ENCODE data around the gene TBCCD1.

- no peak for TF ChIP-seq MAZ (IDR thresholded peaks at IDR 0.05; ENCODE audit: borderline replicate concordance, low read depth, low read length)
- TF ChIP-seq, protein P1, sequence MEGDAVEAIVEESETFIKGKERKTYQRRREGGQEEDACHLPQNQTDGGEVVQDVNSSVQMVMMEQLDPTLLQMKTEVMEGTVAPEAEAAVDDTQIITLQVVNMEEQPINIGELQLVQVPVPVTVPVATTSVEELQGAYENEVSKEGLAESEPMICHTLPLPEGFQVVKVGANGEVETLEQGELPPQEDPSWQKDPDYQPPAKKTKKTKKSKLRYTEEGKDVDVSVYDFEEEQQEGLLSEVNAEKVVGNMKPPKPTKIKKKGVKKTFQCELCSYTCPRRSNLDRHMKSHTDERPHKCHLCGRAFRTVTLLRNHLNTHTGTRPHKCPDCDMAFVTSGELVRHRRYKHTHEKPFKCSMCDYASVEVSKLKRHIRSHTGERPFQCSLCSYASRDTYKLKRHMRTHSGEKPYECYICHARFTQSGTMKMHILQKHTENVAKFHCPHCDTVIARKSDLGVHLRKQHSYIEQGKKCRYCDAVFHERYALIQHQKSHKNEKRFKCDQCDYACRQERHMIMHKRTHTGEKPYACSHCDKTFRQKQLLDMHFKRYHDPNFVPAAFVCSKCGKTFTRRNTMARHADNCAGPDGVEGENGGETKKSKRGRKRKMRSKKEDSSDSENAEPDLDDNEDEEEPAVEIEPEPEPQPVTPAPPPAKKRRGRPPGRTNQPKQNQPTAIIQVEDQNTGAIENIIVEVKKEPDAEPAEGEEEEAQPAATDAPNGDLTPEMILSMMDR (conservative IDR thresholded peaks at IDR 0.05; ENCODE audit: low read depth, low read length), result no peak
- no peak for TF ChIP-seq ELK1 (IDR thresholded peaks at IDR 0.05; ENCODE audit: borderline replicate concordance, low read depth, low read length)
Measured at GRCh38 chr3:186587183-186587582, 20.0 kb upstream of the TBCCD1 start.

Data from IMR-90 (cell line).